ENCODE results near the gene APOBEC3H. TPM values are rescaled to one million over a fixed set of nuclear protein-coding genes. Genes with fewer than 3 reads are reported as not detected.
"Not testable (repeated sequence)": the region's sequence is repeated elsewhere in the genome, so short reads cannot be mapped to it uniquely, and the experiment has no call there.

APOBEC3H gene
- polyA plus RNA-seq, 4 donors, result 0.12 to 0.22 TPM; not detected in 2

DNA sequence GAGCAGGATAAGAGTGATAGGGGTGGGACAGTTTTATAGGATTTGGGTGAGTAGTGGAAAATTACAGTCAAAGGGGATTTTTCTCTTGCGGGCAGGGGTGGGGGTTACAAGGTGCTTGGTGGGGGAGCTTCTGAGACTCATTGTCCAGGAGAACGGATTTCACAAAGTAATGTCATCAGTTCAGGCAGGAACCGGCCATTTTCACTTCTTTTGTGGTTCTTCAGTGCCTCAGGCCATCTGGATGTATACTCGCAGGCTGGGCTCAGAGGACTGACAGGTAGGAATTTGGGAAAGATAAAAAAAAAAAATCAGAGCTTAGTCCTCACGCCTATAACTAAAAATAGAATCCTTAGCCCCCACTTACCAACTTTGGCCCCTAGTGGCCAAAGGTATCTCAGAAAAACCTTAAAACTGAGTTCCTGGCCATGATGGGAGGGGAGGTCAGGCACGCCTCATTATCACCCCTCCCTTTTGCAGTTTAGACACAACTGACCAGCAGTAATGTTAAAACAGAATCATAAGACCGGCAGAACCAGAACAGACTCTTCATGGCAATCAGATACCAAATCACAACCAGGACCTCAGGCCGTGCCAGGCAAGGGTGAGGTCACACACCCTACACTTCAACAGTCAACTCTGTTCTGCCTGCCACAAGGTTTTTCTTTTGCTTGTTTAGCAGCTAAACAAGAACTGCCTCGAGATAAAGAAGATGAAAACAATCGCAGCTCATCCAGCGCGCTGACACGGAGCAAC lies 28.8 kb upstream of the APOBEC3H start:
- H3K27ac ChIP-seq (ENCODE audit: low read depth in 1 of 3, low read length in 2 of 3), result peak overlapping the region in 1 of 3 donors; percentile 39
- DNase-seq, result no peak
- no peak for FAIRE-seq
- H3K9me3 ChIP-seq (ENCODE audit: control insufficient read depth in 2 of 2, insufficient read depth in 1 of 2, low read depth in 1 of 2, low read length in 1 of 2), result no peaks in the 10 kb centered on the region
- no peak overlapping the region for H3K4me3 ChIP-seq (ENCODE audit: low read depth in 1 of 3, low read length in 3 of 3)
- no peaks in the 10 kb centered on the region for H3K4me1 ChIP-seq (ENCODE audit: control insufficient read depth in 3 of 3, insufficient read depth in 2 of 3, low read depth in 1 of 3, low read length in 2 of 3)
- WGBS, 3 donors, result 60 to 77% (median 72%) methylated on average over 12 to 13 of the region's 13 CpGs
- no peaks in the 10 kb centered on the region for H3K36me3 ChIP-seq (ENCODE audit: control insufficient read depth in 3 of 3, insufficient read depth in 2 of 3, low read depth in 1 of 3, low read length in 3 of 3)
- H3K27me3 ChIP-seq (ENCODE audit: control insufficient read depth in 3 of 3, insufficient read depth in 3 of 3, low read length in 3 of 3), result no peaks in the 10 kb centered on the region

DNA sequence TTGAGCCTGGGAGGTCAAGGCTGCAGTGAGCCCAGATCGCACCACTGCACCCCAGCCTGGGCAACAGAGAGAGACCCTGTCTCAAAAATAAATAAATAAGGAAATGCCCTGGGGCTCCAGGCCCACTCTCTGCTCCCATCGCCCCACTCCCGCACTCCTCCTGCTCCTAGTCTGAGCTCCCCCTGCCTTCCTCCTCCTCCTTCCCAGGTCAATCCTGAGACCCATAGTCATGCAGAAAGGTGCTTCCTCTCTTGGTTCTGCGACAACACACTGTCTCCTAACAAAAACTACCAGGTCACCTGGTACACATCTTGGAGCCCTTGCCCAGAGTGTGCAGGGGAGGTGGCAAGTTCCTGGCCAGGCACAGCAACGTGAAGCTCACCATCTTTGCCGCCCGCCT lies 26.9 kb upstream of the APOBEC3H start:
- no peaks in the 10 kb centered on the region for H3K36me3 ChIP-seq (ENCODE audit: control insufficient read depth in 3 of 3, insufficient read depth in 2 of 3, low read depth in 1 of 3, low read length in 3 of 3)
- no peaks in the 10 kb centered on the region for H3K4me1 ChIP-seq (ENCODE audit: control insufficient read depth in 3 of 3, insufficient read depth in 2 of 3, low read depth in 1 of 3, low read length in 2 of 3)
- no peak overlapping the region for H3K4me3 ChIP-seq (ENCODE audit: low read depth in 1 of 3, low read length in 3 of 3)
- H3K9me3 ChIP-seq (ENCODE audit: control insufficient read depth in 2 of 2, insufficient read depth in 1 of 2, low read depth in 1 of 2, low read length in 1 of 2), result no peaks in the 10 kb centered on the region
- H3K27me3 ChIP-seq (ENCODE audit: control insufficient read depth in 3 of 3, insufficient read depth in 3 of 3, low read length in 3 of 3), result no peaks in the 10 kb centered on the region
- no peak overlapping the region for H3K27ac ChIP-seq (ENCODE audit: low read depth in 1 of 3, low read length in 2 of 3)
- FAIRE-seq (no peak), DNase-seq (no peak)
- WGBS, 3 donors, result 80 to 90% (median 88%) methylated on average over 7 of the region's 7 CpGs

DNA sequence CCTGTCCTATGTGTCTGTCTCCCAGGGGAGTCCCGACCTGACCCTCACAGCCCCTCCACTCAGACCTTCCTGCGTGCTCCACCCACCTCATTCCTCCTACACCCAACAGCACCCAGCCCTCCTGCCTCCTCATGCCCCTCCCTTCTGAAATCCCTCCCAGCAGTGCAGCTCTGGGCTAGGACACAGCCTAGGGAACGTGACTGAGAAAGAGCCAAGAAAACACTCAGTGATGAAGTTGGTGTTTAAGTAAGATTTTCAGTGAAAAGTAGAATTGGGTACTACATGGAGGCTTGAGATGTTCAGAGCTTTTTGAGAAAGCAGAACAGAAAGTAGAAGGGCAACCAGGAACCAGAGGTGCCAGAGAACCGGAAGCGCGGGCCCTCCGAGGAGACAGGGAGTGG lies 24.5 kb upstream of the APOBEC3H start:
- not testable (repeated sequence) for H3K27me3 ChIP-seq (ENCODE audit: control insufficient read depth in 3 of 3, insufficient read depth in 3 of 3, low read length in 3 of 3); H3K4me1 ChIP-seq (ENCODE audit: control insufficient read depth in 3 of 3, insufficient read depth in 2 of 3, low read depth in 1 of 3, low read length in 2 of 3); FAIRE-seq; DNase-seq; H3K9me3 ChIP-seq (ENCODE audit: control insufficient read depth in 2 of 2, insufficient read depth in 1 of 2, low read depth in 1 of 2, low read length in 1 of 2); H3K36me3 ChIP-seq (ENCODE audit: control insufficient read depth in 3 of 3, insufficient read depth in 2 of 3, low read depth in 1 of 3, low read length in 3 of 3); H3K4me3 ChIP-seq (ENCODE audit: low read depth in 1 of 3, low read length in 3 of 3)
- H3K27ac ChIP-seq (ENCODE audit: low read depth in 1 of 3, low read length in 2 of 3), result peak overlapping the region in 1 of 3 donors; percentile 72
- 68 to 81% (median 71%) methylated on average over 6 to 7 of the region's 7 CpGs for WGBS, 3 donors

DNA sequence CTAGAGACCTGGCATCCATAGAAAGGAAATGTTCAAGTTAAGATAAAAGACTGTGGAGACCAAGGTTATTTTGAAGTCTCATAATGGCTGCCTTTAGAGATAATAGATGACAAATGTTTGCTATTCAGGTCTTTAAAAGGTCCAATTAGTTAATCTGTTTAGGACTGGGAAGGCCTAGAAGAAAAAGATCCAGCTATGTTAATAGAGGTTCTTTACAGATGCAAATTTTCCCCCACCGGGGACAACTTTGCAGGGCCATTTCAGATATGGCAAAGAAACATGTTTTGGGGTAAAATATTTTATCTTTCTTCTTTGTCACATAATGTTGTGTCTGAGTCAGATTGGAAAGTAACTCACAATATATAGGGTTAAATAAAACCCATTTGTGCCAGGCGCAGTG lies 23.1 kb upstream of the APOBEC3H start:
- Histone ChIP-seq H3K27me3 (ENCODE audit: control insufficient read depth in 3 of 3, insufficient read depth in 3 of 3, low read length in 3 of 3) (no peaks in the 10 kb centered on the region), H3K4me3 (ENCODE audit: low read depth in 1 of 3, low read length in 3 of 3) (no peak overlapping the region), H3K27ac (ENCODE audit: low read depth in 1 of 3, low read length in 2 of 3) (no peak overlapping the region), H3K36me3 (ENCODE audit: control insufficient read depth in 3 of 3, insufficient read depth in 2 of 3, low read depth in 1 of 3, low read length in 3 of 3) (no peaks in the 10 kb centered on the region), H3K4me1 (ENCODE audit: control insufficient read depth in 3 of 3, insufficient read depth in 2 of 3, low read depth in 1 of 3, low read length in 2 of 3) (peaks cover 0 to 3% (median 0%) of the 10 kb centered on the region in 3 donors), H3K9me3 (ENCODE audit: control insufficient read depth in 2 of 2, insufficient read depth in 1 of 2, low read depth in 1 of 2, low read length in 1 of 2) (no peaks in the 10 kb centered on the region)
- WGBS, 3 donors, result 47 to 66% (median 50%) methylated on average over 2 of the region's 2 CpGs
- FAIRE-seq, result no peak
- no peak for DNase-seq

DNA sequence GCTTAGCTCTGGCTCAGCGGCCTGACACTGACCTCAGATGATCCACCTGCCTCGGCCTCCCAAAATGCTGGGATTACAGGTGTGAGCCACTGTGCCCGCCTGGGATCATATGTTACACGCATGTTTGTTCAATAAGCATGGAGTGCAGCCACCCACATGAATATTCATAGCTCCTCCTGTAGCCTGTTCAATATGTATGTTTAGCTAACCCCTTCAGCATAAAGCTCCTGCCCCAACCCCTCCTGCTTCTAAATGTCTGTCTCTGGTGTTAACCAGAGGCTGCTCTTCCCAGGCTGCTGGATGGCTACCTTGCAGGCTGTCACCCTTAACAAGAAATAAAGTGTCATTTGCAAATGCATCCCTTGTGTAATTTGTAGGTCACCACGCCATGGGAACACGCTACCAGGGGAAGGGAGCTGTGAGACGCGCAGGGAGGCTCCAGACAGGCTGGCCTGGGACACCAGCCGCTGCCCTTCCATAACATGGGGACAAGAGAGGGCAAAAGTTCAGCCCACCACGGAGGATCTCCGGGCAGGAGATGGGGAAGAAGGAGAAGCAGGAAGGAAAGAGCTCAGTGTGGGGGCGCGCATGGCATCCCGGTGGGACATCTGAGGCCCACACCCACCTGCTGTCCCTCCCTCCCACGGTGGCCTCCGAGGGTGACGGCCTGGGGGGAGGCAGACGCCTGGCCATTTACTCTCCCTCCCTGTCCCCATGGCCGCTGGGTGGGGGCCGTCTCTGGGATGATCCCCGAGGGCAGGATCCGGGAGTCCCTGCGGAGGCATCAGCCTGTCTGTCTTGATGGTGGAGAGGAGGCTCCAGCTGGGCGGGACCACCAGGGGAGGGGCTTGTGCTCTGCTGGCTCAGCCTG lies 20.7 kb upstream of the APOBEC3H start:
- FAIRE-seq; H3K27me3 ChIP-seq (ENCODE audit: control insufficient read depth in 3 of 3, insufficient read depth in 3 of 3, low read length in 3 of 3); H3K36me3 ChIP-seq (ENCODE audit: control insufficient read depth in 3 of 3, insufficient read depth in 2 of 3, low read depth in 1 of 3, low read length in 3 of 3); H3K4me1 ChIP-seq (ENCODE audit: control insufficient read depth in 3 of 3, insufficient read depth in 2 of 3, low read depth in 1 of 3, low read length in 2 of 3); H3K4me3 ChIP-seq (ENCODE audit: low read depth in 1 of 3, low read length in 3 of 3); H3K9me3 ChIP-seq (ENCODE audit: control insufficient read depth in 2 of 2, insufficient read depth in 1 of 2, low read depth in 1 of 2, low read length in 1 of 2); DNase-seq: not testable (repeated sequence)
- WGBS, 3 donors, result 28 to 36% (median 34%) methylated on average over 14 to 23 of the region's 24 CpGs
- H3K27ac ChIP-seq (ENCODE audit: low read depth in 1 of 3, low read length in 2 of 3), result peak overlapping the region in 1 of 3 donors; percentile 45

DNA sequence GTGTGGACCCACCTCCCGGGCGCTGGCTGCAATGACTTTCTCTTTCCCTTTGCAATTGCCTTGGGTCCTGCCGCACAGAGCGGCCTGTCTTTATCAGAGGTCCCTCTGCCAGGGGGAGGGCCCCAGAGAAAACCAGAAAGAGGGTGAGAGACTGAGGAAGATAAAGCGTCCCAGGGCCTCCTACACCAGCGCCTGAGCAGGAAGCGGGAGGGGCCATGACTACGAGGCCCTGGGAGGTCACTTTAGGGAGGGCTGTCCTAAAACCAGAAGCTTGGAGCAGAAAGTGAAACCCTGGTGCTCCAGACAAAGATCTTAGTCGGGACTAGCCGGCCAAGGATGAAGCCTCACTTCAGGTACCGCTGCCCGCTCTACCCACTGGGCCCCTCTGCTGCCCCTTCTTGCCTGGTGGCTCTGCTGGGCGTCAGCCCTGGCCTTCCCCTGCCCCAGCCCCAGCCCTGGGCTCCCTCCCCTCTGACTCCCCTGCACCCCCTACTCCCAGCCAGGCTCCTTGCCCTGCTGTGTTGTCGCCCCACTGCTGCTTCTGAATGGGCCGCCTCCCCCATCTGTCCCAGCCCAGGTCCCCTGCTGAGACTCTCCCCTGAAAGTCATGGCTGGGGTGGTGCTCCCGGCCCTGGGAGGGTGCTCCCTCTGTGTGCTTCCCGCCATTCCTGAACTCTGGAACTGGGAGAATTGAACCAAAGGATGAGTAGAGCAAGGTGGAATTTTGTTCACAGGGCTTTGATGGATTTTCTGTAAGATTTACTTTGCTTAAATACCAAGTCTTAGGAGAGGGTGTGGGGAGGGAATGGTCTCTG lies 19.8 kb upstream of the APOBEC3H start, which contains the start of gene APOBEC3G:
APOBEC3G (plus strand) TSS at position 250 of the 815 bp plus-strand sequence; CDS start at position 337, 87 bp downstream.
- H3K4me1 ChIP-seq (ENCODE audit: control insufficient read depth in 3 of 3, insufficient read depth in 2 of 3, low read depth in 1 of 3, low read length in 2 of 3); H3K36me3 ChIP-seq (ENCODE audit: control insufficient read depth in 3 of 3, insufficient read depth in 2 of 3, low read depth in 1 of 3, low read length in 3 of 3); H3K27me3 ChIP-seq (ENCODE audit: control insufficient read depth in 3 of 3, insufficient read depth in 3 of 3, low read length in 3 of 3); H3K9me3 ChIP-seq (ENCODE audit: control insufficient read depth in 2 of 2, insufficient read depth in 1 of 2, low read depth in 1 of 2, low read length in 1 of 2): not testable (repeated sequence)
- DNase-seq (peak; percentile 46 to 57), FAIRE-seq (peak; percentile 10)
- peak within 1 kb of the TSS; percentile 45 to 90 (median 62) for H3K27ac ChIP-seq (ENCODE audit: low read depth in 1 of 3, low read length in 2 of 3)
- WGBS, 3 donors, result 5 to 11% (median 6%) methylated on average over 13 to 15 of the region's 17 CpGs
- H3K4me3 ChIP-seq (ENCODE audit: low read depth in 1 of 3, low read length in 3 of 3), result peak within 1 kb of the TSS; percentile 40 to 56 (median 47)

DNA sequence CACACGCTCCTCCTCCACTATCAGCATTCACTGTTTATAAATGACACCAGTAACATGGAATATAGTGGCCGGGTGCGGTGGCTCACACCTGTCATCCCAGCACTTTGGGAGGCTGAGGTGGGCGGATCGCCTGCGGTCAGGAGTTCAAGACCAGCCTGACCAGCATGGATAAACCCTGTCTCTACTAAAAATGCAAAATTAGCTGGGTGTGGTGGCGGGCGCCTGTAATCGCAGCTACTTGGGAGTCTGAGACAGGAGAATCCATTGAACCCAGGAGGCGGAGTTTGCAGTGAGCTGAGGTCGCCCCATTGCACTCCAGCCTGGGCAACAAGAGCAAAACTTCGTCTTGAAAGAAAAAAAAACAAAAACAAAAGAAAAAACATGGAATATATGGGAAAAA lies 19.1 kb upstream of the APOBEC3H start:
- not testable (repeated sequence) for H3K36me3 ChIP-seq (ENCODE audit: control insufficient read depth in 3 of 3, insufficient read depth in 2 of 3, low read depth in 1 of 3, low read length in 3 of 3); FAIRE-seq
- WGBS, 3 donors, result 83 to 92% (median 84%) methylated on average over 11 to 12 of the region's 12 CpGs

DNA sequence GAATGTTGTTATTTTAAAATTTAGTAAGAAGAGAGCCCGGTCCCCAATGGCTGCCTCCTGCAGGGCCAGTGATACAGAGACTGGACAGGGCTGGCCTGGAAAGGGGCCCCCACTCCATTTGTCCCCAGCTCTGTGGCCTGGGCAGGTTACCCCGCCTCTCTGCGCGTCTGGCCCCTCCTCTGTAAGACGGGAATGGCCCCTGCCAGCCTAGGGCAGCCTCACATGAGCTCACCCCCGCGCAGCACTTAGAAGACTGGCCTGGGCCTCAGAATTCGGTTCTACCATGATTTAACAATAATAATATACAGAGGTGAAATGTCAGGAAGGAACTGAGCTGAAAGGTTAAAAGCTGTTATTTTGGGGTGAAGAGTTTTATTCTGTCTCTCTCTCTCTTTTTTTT lies 18.7 kb upstream of the APOBEC3H start:
- WGBS, 3 donors, result 86 to 93% (median 88%) methylated on average over 8 of the region's 8 CpGs
- H3K4me3 ChIP-seq (ENCODE audit: low read depth in 1 of 3, low read length in 3 of 3), result no peak overlapping the region
- DNase-seq (no peak), FAIRE-seq (no peak)
- peaks cover 0 to 3% (median 0%) of the 10 kb centered on the region in 3 donors for H3K4me1 ChIP-seq (ENCODE audit: control insufficient read depth in 3 of 3, insufficient read depth in 2 of 3, low read depth in 1 of 3, low read length in 2 of 3)
- H3K27ac ChIP-seq (ENCODE audit: low read depth in 1 of 3, low read length in 2 of 3), result no peak overlapping the region
- no peaks in the 10 kb centered on the region for H3K27me3 ChIP-seq (ENCODE audit: control insufficient read depth in 3 of 3, insufficient read depth in 3 of 3, low read length in 3 of 3)
- H3K9me3 ChIP-seq (ENCODE audit: control insufficient read depth in 2 of 2, insufficient read depth in 1 of 2, low read depth in 1 of 2, low read length in 1 of 2), result no peaks in the 10 kb centered on the region
- peaks cover 0 to 4% (median 0%) of the 10 kb centered on the region in 3 donors for H3K36me3 ChIP-seq (ENCODE audit: control insufficient read depth in 3 of 3, insufficient read depth in 2 of 3, low read depth in 1 of 3, low read length in 3 of 3)

More for the DNA sequence above, 19.1 kb upstream of the APOBEC3H start:
- peak overlapping the region in 2 of 3 donors; percentile 40 to 56 for H3K4me3 ChIP-seq (ENCODE audit: low read depth in 1 of 3, low read length in 3 of 3)
- not testable (repeated sequence) for H3K4me1 ChIP-seq (ENCODE audit: control insufficient read depth in 3 of 3, insufficient read depth in 2 of 3, low read depth in 1 of 3, low read length in 2 of 3); H3K27me3 ChIP-seq (ENCODE audit: control insufficient read depth in 3 of 3, insufficient read depth in 3 of 3, low read length in 3 of 3); DNase-seq; H3K9me3 ChIP-seq (ENCODE audit: control insufficient read depth in 2 of 2, insufficient read depth in 1 of 2, low read depth in 1 of 2, low read length in 1 of 2)
- peak overlapping the region in 1 of 3 donors; percentile 90 for H3K27ac ChIP-seq (ENCODE audit: low read depth in 1 of 3, low read length in 2 of 3)

Measured in small intestine (tissue), 7 donors.